ENCODE measurements around the gene IKZF3.
"Not testable (repeated sequence)": the region's sequence is repeated elsewhere in the genome, so short reads cannot be mapped to it uniquely, and the experiment has no call there.

DNA sequence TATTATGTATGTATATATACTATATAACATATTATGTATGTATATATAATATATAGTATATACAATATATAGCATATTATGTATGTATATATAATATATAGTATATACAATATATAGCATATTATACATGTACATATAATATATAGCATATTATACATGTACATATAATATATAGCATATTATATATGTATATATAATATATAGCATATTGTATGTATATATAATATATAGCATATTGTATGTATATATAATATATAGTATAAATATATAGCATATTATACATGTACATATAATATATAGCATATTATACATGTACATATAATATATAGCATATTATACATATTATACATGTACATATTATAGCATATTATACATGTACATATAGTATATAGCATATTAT is 13.9 kb downstream of the IKZF3 start:
- TF ChIP-seq, protein P1, sequence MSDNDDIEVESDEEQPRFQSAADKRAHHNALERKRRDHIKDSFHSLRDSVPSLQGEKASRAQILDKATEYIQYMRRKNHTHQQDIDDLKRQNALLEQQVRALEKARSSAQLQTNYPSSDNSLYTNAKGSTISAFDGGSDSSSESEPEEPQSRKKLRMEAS (IDR thresholded peaks at IDR 0.05; ENCODE audit: low read depth, low read length) = not testable (repeated sequence)
- not testable (repeated sequence) for TF ChIP-seq CBFB (IDR thresholded peaks at IDR 0.05; ENCODE audit: low read depth); MXI1 (IDR thresholded peaks at IDR 0.05; ENCODE audit: low read depth, low read length); TCF12 (IDR thresholded peaks at IDR 0.05; ENCODE audit: low read depth, low read length); POLR2AphosphoS5 (IDR thresholded peaks at IDR 0.05; ENCODE audit: low read length); RB1 (IDR thresholded peaks at IDR 0.05; ENCODE audit: borderline replicate concordance); JUND (IDR thresholded peaks at IDR 0.05; ENCODE audit: low read depth, low read length); SIN3A (IDR thresholded peaks at IDR 0.05; ENCODE audit: low read depth, low read length); ZNF24 (IDR thresholded peaks at IDR 0.05); SREBF2 (IDR thresholded peaks at IDR 0.05; ENCODE audit: low read length); EZH2 (IDR thresholded peaks at IDR 0.05; ENCODE audit: borderline replicate concordance, control insufficient read depth, low read depth, low read length)
- TF ChIP-seq, protein P2, sequence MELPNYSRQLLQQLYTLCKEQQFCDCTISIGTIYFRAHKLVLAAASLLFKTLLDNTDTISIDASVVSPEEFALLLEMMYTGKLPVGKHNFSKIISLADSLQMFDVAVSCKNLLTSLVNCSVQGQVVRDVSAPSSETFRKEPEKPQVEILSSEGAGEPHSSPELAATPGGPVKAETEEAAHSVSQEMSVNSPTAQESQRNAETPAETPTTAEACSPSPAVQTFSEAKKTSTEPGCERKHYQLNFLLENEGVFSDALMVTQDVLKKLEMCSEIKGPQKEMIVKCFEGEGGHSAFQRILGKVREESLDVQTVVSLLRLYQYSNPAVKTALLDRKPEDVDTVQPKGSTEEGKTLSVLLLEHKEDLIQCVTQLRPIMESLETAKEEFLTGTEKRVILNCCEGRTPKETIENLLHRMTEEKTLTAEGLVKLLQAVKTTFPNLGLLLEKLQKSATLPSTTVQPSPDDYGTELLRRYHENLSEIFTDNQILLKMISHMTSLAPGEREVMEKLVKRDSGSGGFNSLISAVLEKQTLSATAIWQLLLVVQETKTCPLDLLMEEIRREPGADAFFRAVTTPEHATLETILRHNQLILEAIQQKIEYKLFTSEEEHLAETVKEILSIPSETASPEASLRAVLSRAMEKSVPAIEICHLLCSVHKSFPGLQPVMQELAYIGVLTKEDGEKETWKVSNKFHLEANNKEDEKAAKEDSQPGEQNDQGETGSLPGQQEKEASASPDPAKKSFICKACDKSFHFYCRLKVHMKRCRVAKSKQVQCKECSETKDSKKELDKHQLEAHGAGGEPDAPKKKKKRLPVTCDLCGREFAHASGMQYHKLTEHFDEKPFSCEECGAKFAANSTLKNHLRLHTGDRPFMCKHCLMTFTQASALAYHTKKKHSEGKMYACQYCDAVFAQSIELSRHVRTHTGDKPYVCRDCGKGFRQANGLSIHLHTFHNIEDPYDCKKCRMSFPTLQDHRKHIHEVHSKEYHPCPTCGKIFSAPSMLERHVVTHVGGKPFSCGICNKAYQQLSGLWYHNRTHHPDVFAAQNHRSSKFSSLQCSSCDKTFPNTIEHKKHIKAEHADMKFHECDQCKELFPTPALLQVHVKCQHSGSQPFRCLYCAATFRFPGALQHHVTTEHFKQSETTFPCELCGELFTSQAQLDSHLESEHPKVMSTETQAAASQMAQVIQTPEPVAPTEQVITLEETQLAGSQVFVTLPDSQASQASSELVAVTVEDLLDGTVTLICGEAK (IDR thresholded peaks at IDR 0.05; ENCODE audit: borderline replicate concordance) = not testable (repeated sequence)
- TF ChIP-seq, protein P3, sequence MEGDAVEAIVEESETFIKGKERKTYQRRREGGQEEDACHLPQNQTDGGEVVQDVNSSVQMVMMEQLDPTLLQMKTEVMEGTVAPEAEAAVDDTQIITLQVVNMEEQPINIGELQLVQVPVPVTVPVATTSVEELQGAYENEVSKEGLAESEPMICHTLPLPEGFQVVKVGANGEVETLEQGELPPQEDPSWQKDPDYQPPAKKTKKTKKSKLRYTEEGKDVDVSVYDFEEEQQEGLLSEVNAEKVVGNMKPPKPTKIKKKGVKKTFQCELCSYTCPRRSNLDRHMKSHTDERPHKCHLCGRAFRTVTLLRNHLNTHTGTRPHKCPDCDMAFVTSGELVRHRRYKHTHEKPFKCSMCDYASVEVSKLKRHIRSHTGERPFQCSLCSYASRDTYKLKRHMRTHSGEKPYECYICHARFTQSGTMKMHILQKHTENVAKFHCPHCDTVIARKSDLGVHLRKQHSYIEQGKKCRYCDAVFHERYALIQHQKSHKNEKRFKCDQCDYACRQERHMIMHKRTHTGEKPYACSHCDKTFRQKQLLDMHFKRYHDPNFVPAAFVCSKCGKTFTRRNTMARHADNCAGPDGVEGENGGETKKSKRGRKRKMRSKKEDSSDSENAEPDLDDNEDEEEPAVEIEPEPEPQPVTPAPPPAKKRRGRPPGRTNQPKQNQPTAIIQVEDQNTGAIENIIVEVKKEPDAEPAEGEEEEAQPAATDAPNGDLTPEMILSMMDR (IDR thresholded peaks at IDR 0.05 in 2 of 3, conservative IDR thresholded peaks at IDR 0.05 in 1 of 3; ENCODE audit: control insufficient read depth in 2 of 3, extremely low read depth in 1 of 3, insufficient read depth in 1 of 3, low read depth in 3 of 3, low read length in 3 of 3) = not testable (repeated sequence)
- TF ChIP-seq, protein P4, sequence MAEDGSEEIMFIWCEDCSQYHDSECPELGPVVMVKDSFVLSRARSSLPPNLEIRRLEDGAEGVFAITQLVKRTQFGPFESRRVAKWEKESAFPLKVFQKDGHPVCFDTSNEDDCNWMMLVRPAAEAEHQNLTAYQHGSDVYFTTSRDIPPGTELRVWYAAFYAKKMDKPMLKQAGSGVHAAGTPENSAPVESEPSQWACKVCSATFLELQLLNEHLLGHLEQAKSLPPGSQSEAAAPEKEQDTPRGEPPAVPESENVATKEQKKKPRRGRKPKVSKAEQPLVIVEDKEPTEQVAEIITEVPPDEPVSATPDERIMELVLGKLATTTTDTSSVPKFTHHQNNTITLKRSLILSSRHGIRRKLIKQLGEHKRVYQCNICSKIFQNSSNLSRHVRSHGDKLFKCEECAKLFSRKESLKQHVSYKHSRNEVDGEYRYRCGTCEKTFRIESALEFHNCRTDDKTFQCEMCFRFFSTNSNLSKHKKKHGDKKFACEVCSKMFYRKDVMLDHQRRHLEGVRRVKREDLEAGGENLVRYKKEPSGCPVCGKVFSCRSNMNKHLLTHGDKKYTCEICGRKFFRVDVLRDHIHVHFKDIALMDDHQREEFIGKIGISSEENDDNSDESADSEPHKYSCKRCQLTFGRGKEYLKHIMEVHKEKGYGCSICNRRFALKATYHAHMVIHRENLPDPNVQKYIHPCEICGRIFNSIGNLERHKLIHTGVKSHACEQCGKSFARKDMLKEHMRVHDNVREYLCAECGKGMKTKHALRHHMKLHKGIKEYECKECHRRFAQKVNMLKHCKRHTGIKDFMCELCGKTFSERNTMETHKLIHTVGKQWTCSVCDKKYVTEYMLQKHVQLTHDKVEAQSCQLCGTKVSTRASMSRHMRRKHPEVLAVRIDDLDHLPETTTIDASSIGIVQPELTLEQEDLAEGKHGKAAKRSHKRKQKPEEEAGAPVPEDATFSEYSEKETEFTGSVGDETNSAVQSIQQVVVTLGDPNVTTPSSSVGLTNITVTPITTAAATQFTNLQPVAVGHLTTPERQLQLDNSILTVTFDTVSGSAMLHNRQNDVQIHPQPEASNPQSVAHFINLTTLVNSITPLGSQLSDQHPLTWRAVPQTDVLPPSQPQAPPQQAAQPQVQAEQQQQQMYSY (CRISPR knock-in tag; IDR thresholded peaks at IDR 0.05) = not testable (repeated sequence)
